ENCODE data around the gene GNAI2.

The GNAI2 gene

DNA sequence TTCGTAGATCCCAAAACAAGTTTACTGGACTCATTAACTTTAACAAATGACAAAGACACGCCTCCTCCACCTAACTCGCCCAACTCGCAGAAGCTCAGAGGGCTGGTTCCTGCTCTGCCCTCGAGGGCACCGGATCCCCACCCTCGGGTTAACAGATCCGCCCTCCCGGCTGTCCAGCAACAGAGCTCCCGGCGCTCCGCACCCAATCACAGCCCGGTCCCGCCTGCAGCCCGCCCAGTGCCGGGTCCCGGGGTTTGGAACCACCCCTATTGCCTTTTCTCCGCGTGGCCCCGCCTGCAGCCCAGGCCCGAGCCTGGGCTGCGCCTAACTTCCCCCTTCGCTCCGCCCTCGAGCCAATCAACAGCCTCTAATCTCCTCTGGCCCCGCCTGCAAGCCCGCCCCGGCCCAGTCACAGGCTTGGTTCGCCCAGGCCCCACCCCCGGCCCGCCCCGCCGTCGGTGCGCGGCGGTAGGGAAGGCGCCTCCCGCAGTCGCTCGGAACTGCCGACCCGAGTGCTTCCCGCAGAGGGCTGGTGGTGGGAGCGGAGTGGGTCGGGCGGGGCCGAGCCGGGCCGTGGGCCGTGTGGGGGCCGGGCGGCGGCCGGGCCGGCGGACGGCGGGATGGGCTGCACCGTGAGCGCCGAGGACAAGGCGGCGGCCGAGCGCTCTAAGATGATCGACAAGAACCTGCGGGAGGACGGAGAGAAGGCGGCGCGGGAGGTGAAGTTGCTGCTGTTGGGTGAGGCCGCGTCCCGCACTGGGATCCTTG is at the start of gene GNAI2:
Gene GNAI2, plus strand, starts transcription at position 489 of the 768 bp plus-strand sequence. Its CDS starts 132 bp downstream, at position 621.
- DNase-seq (ENCODE audit: low spot score) = peak; percentile 99

DNA sequence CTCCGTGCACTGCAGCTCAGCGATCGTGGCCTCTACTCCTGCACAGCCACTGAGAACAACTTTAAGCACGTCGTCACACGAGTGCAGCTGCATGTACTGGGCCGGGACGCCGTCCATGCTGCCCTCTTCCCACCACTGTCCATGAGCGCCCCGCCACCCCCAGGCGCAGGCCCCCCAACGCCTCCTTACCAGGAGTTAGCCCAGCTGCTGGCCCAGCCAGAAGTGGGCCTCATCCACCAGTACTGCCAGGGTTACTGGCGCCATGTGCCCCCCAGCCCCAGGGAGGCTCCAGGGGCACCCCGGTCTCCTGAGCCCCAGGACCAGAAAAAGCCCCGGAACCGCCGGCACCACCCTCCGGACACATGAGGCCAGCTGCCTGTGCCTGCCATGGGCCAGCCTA is 48.3 kb upstream of the GNAI2 start:
- no peak for DNase-seq (ENCODE audit: low spot score)

DNA sequence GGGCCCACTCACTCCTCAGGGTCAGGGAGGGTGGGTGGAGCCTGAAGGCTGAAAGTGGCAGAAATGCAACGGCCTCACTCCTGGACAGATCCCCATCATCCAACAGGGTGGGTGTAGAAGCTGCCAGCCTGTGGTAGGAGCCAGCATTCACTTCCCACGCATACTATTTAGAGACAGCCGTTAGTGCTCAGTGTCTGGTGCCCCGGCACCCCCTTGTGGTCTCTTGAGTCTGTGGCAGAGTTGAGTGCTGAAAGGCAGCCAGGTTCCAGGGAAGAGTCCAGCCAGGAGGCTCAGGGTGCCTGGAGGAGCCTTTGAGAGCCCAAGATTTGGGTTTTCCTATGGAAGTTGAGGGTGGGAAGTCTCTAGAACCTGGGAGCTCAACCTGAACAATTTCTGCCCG is 46.7 kb upstream of the GNAI2 start:
- peak; percentile 93 for DNase-seq (ENCODE audit: low spot score)

DNA sequence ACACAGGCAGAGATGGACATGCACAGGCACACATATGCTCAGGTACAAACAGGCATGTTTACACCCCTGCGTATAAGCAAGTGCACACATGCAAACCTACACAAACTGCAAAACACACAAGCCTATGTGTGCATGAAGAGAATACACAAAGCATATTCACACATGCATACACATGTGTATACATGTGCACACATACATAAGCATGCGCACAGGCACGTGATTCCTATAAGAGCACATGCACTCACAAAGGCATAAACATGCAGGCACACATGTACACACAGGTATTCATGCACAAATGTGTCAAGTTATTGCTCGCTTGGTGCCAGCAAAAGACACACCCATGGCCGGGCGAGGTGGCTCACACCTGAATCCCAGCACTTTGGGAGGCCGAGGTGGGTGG is 46.0 kb upstream of the GNAI2 start:
- no peak for DNase-seq (ENCODE audit: low spot score)

DNA sequence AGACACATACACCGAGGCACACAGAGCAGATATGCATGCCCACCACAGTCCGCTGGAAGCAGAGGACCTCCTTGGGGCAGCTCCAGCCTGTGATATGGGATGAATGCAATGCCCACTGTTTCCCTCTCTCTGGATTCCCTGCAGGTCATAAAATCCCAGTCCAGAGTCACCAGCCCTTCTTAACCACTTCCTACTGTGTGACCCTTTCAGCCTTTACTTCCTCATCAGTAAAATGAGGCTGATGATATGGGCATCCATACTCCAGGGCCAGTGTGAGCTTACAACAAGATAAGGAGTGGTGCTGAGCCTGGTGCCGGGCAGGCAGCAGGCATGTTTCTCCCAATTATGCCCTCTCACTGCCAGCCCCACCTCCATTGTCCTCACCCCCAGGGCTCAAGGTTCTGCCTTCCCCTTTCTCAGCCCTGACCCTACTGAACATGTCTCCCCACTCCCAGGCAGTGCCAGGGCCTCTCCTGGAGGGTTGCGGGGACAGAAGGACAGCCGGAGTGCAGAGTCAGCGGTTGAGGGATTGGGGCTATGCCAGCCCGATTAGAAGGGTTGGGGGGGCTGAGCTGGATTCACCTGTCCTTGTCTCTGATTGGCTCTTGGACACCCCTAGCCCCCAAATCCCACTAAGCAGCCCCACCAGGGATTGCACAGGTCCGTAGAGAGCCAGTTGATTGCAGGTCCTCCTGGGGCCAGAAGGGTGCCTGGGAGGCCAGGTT is 44.9 kb upstream of the GNAI2 start, which contains the start of gene GNAT1:
Gene GNAT1, plus strand, starts transcription at position 675 of the 725 bp plus-strand sequence. CDS start 116 bp downstream, outside the sequence.
- DNase-seq (ENCODE audit: low spot score) = no peak

DNA sequence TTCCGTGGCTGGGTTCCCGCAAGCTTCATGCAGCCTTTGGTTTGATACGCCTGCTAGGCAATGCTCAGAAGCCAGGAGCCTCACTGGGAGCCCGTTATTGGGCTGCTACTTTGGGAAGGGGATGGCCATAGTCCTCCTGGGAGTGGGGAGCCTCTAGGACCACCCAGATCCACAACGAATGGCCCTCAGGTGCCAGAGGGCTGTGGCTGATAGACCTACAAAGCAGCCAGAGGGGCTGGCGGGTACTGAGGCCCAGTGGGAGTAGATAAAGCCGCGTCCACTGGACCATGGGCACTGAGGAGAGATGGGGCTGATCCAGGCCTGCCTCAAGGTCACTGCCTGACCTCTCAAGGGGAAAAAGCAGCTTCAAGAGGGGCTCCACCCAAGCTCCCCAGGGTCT is 43.9 kb upstream of the GNAI2 start:
- no peak for DNase-seq (ENCODE audit: low spot score)

DNA sequence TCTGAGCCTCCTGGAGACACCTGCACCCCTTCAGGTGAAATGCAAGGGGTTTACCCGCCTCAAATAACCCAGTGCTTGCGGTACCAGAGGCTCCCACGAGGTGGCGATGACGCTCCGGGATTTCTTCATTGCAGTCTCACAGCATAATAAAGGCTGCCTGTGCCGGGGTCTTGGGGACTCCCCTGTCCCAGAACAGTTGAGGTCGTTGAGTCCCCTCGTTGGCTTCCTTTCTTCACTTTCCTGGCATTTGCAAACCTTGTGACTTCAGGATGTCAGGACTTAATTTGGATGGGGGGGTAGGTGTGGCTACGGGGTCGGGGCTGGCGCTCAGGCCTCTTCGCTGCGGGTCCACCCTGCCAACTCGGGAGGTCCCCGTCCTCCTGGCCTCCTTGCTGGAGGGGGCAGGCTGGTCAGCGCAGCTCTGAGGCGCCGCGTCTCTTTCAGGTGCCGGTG is 43.3 kb upstream of the GNAI2 start:
- DNase-seq (ENCODE audit: low spot score) = peak; percentile 82

DNA sequence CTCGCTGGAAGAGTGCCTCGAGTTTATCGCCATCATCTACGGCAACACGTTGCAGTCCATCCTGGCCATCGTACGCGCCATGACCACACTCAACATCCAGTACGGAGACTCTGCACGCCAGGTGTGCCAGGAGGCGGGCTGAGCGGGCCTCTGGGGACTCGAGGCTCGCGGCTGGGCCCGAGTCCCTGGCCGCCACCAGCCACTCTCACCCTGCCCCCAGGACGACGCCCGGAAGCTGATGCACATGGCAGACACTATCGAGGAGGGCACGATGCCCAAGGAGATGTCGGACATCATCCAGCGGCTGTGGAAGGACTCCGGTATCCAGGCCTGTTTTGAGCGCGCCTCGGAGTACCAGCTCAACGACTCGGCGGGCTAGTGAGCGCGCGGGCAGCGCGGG is 42.7 kb upstream of the GNAI2 start:
- DNase-seq (ENCODE audit: low spot score) = no peak

DNA sequence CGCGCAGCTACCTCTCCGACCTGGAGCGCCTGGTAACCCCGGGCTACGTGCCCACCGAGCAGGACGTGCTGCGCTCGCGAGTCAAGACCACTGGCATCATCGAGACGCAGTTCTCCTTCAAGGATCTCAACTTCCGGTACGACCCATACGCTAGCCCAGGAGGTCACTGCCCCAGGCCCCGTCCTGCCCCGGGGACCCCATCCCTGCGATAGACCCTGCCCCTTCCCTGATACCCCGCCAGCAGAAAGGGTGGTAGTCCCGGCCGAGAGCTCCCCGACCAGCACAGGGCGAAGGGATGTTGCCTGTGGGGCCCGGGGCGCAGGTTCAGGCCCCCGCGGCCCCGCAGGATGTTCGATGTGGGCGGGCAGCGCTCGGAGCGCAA is 42.3 kb upstream of the GNAI2 start:
- no peak for DNase-seq (ENCODE audit: low spot score)

DNA sequence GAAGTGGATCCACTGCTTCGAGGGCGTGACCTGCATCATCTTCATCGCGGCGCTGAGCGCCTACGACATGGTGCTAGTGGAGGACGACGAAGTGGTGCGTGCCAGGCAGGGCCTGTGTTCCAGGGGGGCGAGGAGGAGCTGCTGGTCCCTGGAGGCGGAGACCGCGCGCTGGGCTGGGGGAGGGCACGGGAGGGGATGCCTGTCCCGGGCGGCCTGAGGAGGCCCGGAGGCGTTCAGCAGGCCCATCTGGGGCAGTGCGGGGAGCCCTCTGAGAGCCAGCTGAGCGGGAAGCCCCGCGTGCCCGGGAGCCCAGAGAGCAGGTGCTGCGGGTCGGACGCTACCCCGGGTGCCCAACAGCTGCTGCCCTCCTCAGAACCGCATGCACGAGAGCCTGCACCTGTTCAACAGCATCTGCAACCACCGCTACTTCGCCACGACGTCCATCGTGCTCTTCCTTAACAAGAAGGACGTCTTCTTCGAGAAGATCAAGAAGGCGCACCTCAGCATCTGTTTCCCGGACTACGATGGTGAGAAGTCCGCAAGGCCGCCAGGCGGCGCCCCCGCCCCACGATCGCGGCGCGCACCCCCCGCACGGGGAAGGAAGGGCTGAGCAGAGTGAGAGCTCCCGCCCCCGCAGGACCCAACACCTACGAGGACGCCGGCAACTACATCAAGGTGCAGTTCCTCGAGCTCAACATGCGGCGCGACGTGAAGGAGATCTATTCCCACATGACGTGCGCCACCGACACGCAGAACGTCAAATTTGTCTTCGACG is 41.7 kb upstream of the GNAI2 start:
- DNase-seq (ENCODE audit: low spot score) = peak; percentile 87

DNA sequence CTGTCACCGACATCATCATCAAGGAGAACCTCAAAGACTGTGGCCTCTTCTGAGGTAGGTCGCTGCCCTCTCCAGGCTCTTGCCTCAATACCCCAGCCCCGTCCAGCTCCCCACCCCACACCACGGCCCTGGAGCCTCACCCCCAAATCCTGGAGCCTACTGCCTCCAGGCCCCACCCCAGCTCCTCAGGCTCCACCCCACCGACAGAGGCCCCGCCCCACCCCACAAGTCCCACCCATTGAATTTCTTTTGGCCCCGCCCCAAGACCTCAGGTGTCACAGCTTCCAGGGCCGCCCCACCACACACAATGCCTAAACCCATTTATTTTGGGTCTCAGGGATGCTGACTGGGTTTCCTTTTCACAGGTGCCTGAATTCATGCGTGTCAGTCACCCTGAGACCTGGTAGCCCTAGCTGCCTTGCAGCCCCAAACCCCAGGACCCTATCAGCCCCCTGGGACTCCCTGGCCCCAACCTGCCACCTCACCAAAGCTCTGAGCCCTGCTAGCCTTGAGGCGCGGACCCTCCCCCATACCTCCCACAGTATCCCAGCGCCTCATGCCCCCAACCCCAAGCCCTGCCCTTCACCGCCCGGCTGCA is 41.0 kb upstream of the GNAI2 start:
- peak; percentile 36 for DNase-seq (ENCODE audit: low spot score)

DNA sequence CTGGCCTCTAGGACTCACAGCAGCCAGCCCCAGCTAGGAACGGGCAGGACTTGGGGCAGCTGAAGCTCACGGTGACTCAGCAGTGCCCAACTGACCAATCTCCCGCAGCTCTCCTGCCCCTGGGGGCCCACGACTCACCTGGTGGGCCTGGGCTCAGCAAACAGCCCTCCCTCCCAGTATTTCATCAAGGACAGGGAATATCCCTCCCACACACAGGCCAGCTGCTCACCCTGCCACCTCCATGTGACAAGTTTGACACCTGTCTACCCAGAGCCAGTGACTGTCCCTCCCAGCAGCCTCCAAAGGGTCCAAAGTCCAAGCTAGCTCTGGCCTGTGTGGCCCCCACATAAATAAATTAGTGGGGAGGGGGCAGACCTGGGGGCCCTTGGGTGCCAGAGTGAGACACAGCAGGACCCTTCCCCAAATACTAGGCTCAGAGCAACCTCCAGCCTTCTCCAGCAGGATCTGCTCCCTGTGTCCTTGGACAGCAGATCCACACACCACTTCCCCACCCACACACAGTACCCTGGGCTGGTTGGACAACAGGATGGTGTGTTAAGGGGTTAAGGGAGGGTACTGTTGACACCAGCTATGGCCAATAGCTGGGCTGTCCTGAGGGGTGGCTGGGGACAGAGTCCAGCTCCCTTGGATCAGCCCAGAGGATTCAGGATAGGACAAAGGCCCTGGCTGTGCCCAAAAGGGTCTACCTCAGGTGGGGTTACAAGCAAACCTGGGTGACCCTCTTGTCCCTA is 40.3 kb upstream of the GNAI2 start:
- no peak for DNase-seq (ENCODE audit: low spot score)

DNA sequence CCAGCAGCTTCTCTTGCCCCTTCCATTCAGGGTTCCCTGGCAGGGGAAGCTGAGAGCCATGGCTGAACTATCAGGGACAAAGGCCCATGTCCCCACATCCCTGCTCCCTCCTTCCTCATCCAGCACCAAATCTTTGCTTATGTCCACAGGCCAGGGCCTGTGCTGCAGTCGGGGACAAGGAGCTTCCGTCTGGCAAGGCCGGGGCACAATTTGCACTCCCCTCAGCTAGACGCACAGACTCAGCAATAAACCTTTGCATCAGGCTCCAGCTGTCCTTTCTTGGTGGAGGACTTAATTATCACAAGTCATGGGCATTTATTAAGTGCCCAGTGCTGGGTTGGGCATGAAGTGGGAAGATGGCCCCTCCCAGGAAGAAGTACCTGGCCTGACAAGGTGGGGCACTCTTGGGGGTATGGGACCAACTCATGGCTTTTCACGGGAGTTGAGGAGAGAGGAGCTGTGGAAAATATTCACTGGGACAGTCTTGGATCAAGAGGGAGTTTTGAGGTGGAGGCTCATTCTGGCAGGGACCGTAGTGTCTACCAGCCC is 39.7 kb upstream of the GNAI2 start:
- DNase-seq (ENCODE audit: low spot score) = no peak

DNA sequence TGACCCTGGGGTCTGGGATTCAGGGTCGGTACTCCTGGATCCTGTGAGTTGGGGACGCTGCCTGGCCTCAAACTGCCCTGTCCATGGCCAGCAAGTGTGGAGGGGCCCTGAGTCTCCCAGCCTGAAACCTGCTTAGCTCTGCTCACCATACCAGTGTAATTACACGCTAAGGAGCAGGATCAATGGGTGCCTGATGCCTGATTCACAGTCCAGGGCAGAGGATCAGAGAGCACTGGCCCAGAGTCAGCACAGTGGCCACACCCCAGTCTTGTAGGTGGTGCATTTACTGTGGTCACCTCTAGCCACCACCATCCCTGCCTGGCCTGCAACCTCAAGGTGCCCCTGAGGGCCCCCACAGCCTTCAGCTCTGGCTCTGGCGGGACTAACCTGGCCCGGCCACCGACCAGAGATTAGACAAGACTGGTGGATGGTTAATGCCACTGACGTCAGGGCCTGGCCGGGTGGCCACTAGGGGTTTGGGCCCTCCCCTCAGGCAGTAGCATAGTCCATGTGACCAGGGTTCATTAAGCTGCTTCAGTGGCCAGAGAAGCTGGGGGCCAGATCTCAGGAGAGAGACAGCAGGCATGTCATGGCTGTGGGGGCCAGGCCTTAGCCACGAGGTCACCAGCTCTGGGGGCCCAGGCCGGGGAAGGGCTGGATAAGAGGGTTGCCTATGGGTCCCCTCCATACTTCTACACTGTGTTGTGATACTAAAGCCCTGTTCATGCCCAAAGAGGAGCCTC is 34.3 kb upstream of the GNAI2 start:
- no peak for DNase-seq (ENCODE audit: low spot score)

DNA sequence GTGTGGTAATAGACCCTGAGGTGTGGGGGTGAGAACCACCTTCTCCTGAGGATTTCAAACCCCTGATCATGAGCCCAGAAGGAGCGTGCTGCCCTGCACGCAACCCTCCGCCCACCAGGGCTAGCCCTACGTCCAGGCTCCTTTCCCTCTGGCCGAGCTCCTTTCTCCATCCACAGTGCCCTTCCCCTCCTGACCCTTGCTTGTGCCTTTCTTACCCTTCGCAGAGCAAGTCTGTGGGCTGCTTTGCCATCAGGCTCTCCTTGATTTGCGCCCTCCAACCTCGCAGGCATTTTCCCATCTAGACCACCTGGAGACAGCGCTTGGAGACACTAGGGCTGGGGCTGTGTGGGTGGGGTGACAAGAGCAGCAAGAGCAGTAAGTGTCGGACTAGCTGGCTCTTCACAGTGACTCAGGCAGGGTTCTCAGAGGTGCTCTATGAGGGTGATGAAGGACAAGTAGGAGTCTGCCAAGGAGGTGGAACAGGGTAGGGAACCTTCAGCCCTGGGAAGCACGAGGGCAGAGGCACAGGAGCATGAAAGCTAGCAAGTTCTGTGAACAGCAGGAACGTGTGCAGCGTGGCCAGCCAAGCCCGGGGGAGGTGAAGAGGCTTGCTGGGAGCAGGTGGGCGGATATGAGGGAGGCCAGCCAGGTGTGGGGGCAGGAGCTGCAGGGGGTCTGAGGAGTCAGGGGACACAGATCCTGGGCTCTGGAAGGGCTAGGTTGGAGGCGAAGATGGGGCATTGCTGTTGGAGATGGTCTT is 33.5 kb upstream of the GNAI2 start:
- no peak for DNase-seq (ENCODE audit: low spot score)

DNA sequence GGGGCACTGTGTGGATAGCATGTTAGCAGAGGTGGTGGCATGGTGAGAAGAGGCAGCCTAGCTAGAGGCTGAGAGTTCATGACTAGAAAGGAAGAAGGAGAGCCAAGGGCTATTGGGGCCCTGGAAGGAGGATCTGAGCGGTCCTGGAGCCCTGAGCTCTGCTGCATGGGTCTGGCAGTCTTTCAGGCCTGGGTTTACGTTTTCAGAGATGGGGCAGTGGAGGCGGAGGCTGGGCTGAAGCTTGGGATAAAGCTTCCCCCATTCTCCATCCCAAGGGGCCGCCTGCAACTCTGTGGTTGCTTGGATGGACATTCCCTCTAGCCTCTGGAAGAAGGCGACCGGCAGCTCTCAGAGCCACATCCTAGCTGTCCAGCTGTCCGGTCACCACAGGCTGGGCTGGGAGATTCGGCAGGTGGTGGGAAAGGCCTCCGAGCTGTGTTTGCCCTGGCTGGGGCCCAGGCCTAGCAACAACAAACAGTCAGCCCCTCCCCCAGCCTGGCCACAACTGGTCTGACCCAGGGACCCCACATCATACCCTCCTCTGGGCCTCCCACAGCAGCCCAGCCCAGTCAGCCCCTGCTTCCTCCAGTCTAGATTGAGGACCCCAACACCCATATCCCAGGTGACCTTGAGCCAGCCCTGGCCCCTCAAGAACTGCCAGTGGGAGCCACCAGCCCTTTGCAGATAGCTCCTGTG is 32.7 kb upstream of the GNAI2 start:
- no peak for DNase-seq (ENCODE audit: low spot score)

DNA sequence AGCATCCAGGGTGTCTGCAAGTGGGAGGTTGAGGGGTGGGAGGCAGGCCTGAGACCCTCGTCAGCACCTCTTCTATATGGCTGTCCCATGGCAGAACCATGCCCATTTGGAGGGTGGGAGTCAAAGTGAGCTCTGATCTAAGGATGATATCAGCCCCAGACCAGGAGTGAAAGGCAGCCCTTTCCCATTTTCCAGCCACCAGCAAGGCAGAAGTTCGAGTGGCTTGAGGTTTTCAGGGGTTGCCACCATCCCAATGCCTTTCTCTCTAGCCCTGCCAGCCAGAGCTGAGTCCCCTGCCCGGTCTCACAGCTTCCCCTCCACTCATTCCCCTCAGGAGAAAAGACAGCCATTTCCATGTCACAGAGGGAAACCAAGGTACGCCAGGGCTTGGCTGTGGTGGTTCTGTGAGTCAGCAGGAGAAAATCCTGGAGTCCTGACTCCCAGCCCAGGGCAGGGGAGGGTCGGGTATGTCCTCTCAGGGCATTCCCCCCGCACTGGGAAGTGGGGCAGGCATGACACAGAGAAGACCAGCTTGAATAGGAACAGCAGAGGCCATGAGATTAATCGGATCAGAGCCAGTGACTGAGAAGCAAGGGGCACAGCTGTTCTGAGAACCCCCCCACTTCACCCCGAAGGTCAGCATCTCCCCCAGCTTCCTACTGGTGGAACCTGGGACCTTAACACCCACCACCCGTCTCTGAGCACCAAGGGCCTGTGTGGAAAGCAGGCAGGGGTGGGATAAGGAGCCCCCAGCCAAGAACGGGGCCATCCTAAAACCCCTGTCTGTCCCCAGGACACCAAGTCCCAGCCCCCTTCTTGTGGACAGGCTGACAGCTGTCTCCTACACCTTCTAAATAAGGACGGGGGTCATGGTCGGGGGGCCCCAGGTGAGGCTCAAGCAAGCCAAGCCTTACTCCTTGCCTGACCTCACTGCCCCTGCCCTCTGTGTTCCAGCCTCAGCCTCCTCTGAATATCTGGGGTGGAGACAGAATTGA is 31.9 kb upstream of the GNAI2 start:
- no peak for DNase-seq (ENCODE audit: low spot score)

Measured in GM03348 (cell line).